ENCODE results near the gene ATP10D.

GRCh38 chr4:47483745-47484144 is 1.3 kb upstream of the ATP10D start:
- TF ChIP-seq CTCF (IDR thresholded peaks at IDR 0.05): no peak
- TF ChIP-seq EP300 (IDR thresholded peaks at IDR 0.05): no peak
- no peak for TF ChIP-seq POLR2A (IDR thresholded peaks at IDR 0.05)

All from upper lobe of left lung (tissue), 4 donors.